HG03039 (cell line): ENCODE data around the gene AGBL1.

Experiments
- ATAC-seq: cut with Tn5 transposase; IDR thresholded peaks from one replicate; pipeline ENCODE4 v1.9.1; 2021; ENCODE audit warnings: mild to moderate bottlenecking, moderate library complexity; ENCODE audit not compliant: unreplicated experiment

Gene AGBL1

GRCh38 chr15:86905625-86906256 lies 826.1 kb downstream of the AGBL1 start:
- ATAC-seq, result no peak

- no peak for ATAC-seq
Measured at GRCh38 chr15:86906376-86906775, 826.7 kb downstream of the AGBL1 start.

GRCh38 chr15:86911022-86911421 lies 831.4 kb downstream of the AGBL1 start:
- no peak for ATAC-seq

- ATAC-seq, result no peak
Measured at GRCh38 chr15:86912661-86913060, 833.0 kb downstream of the AGBL1 start.

GRCh38 chr15:86915811-86916331 lies 836.2 kb downstream of the AGBL1 start:
- no peak for ATAC-seq

- no peak for ATAC-seq
Measured at GRCh38 chr15:86916671-86917360, 837.1 kb downstream of the AGBL1 start.

- ATAC-seq, result no peak
Measured at GRCh38 chr15:86917361-86917671, 837.6 kb downstream of the AGBL1 start.

- no peak for ATAC-seq
Measured at GRCh38 chr15:86919581-86919980, 839.9 kb downstream of the AGBL1 start.

GRCh38 chr15:86929461-86929860 lies 849.8 kb downstream of the AGBL1 start:
- no peak for ATAC-seq

GRCh38 chr15:86932456-86932855 lies 852.8 kb downstream of the AGBL1 start:
- ATAC-seq, result no peak

GRCh38 chr15:86935841-86936240 lies 856.2 kb downstream of the AGBL1 start:
- no peak for ATAC-seq

- ATAC-seq, result no peak
Measured at GRCh38 chr15:86942285-86942684, 862.6 kb downstream of the AGBL1 start.

GRCh38 chr15:86948719-86949118 lies 869.0 kb downstream of the AGBL1 start:
- no peak for ATAC-seq

GRCh38 chr15:86959254-86959653 lies 879.6 kb downstream of the AGBL1 start:
- ATAC-seq, result no peak

GRCh38 chr15:86961669-86962068 lies 882.0 kb downstream of the AGBL1 start:
- no peak for ATAC-seq

GRCh38 chr15:86964271-86964670 lies 884.6 kb downstream of the AGBL1 start:
- no peak for ATAC-seq

GRCh38 chr15:86968244-86968643 lies 888.6 kb downstream of the AGBL1 start:
- no peak for ATAC-seq

GRCh38 chr15:86969364-86969763 lies 889.7 kb downstream of the AGBL1 start:
- no peak for ATAC-seq

- ATAC-seq, result no peak
Measured at GRCh38 chr15:86973284-86973844, 893.7 kb downstream of the AGBL1 start.

GRCh38 chr15:86988033-86988432 lies 908.4 kb downstream of the AGBL1 start:
- ATAC-seq, result no peak

GRCh38 chr15:87021751-87022150 lies 942.1 kb downstream of the AGBL1 start:
- ATAC-seq, result no peak

GRCh38 chr15:87031540-87032230 lies 952.0 kb downstream of the AGBL1 start:
- ATAC-seq, result no peak
